Measurements from ENCODE around the gene SORCS2.

DNA sequence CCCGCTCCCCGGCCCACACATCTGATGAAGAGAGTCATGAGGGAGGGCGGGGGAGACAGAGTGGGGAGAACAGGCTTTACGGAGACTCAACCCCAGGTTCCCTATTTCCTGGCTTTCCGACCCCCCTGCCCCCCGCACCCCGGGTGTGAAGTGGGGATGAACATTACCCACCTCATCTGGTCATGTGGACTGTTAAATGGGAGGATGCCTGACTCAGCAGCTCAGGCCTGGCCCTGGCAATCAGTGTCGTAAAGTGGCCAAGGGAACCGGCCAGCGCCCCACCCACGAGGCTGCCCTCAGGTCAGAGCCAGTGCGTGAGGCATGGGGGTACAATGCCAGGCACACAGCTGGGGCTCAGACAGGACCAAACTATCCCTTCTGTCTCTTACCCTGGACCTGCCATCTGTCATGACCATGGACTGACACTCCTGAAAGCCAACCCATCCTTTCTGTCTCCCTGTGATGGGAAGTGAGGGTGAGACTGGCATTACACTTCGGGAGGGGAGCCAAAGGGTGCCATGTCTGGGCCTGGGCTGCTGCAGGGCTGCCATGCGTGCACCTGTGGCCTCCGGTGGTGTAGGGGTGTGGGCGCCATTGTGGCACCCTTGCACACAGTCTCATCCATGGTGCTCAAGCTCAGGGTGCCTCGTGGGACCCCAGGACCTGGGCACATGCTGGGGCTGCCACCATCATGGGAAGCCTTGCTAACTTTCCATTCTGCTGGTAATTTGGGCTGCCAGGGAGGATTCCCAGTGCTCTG, 348.5 kb downstream of the SORCS2 start:
- TF ChIP-seq EZH2phosphoT487 (IDR thresholded peaks at IDR 0.05) (no peak), EZH2 (IDR thresholded peaks at IDR 0.05) (no peak)
- TF ChIP-seq, protein P1, sequence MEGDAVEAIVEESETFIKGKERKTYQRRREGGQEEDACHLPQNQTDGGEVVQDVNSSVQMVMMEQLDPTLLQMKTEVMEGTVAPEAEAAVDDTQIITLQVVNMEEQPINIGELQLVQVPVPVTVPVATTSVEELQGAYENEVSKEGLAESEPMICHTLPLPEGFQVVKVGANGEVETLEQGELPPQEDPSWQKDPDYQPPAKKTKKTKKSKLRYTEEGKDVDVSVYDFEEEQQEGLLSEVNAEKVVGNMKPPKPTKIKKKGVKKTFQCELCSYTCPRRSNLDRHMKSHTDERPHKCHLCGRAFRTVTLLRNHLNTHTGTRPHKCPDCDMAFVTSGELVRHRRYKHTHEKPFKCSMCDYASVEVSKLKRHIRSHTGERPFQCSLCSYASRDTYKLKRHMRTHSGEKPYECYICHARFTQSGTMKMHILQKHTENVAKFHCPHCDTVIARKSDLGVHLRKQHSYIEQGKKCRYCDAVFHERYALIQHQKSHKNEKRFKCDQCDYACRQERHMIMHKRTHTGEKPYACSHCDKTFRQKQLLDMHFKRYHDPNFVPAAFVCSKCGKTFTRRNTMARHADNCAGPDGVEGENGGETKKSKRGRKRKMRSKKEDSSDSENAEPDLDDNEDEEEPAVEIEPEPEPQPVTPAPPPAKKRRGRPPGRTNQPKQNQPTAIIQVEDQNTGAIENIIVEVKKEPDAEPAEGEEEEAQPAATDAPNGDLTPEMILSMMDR (IDR thresholded peaks at IDR 0.05): no peak

Measured in neural progenitor cell (in vitro differentiated cells).